GM23338 (cell line): Measurements from ENCODE around the gene STAP2. TPM values are rescaled to one million over a fixed set of nuclear protein-coding genes. Genes with fewer than 3 reads are reported as not detected.
A peak's percentile ranks its signal among the peaks of the same experiment; 100 is the strongest.

Experiments used
- ATAC-seq: fragments of 200-7000 bp; cut with Tn5 transposase; 3 replicates; pipeline ENCODE4 v1.9.1; 2020
- DNase-seq: peaks from one replicate; pipeline ENCODE4 v3.0.0-alpha.2; 2015; ENCODE audit warnings: low spot score
- H2AFZ ChIP-seq: fragments of 200-600 bp; sonication (generic); 2 replicates; pipeline ENCODE4 v1.8.0; 2016; ENCODE audit warnings: antibody characterized with exemption, mild to moderate bottlenecking, moderate library complexity
- H3F3A ChIP-seq: fragments of 200-600 bp; sonication (generic); replicated peaks from 2 replicates; pipeline ENCODE4 v1.8.0; 2017; ENCODE audit warnings: antibody characterized with exemption, mixed run types, low read depth
- H3K27ac ChIP-seq: fragments of 200-600 bp; sonication (generic); 2 replicates; pipeline ENCODE4 v1.6.1; 2016; ENCODE audit warnings: low read depth
- H3K27me3 ChIP-seq: fragments of 200-600 bp; sonication (generic); 2 replicates; pipeline ENCODE4 v1.8.0; 2016; ENCODE audit warnings: mild to moderate bottlenecking, mixed run types, moderate library complexity; ENCODE audit not compliant: insufficient read depth
- H3K36me3 ChIP-seq: fragments of 200-600 bp; sonication (generic); 2 replicates; pipeline ENCODE4 v1.8.0; 2016; ENCODE audit warnings: mild to moderate bottlenecking; ENCODE audit not compliant: insufficient read depth
- H3K4me1 ChIP-seq: fragments of 200-600 bp; sonication (generic); 2 replicates; pipeline ENCODE4 v1.8.0; 2016; ENCODE audit warnings: mild to moderate bottlenecking, moderate library complexity; ENCODE audit not compliant: insufficient read depth
- H3K4me2 ChIP-seq: fragments of 200-600 bp; sonication (generic); 2 replicates; pipeline ENCODE4 v1.7.1; 2017; ENCODE audit warnings: mixed run types
- H3K4me3 ChIP-seq: fragments of 200-600 bp; sonication (generic); 2 replicates; pipeline ENCODE4 v1.6.1; 2016; ENCODE audit warnings: mixed run types
- H3K79me2 ChIP-seq: fragments of 200-600 bp; sonication (generic); replicated peaks from 2 replicates; pipeline ENCODE4 v1.8.0; 2017; ENCODE audit warnings: mild to moderate bottlenecking; ENCODE audit not compliant: insufficient read depth
- H3K9me2 ChIP-seq: fragments of 200-600 bp; sonication (generic); 2 replicates; pipeline ENCODE4 v1.8.0; 2017; ENCODE audit not compliant: insufficient read depth
- H4K20me1 ChIP-seq: fragments of 200-600 bp; sonication (generic); replicated peaks from 2 replicates; pipeline ENCODE4 v1.8.0; 2017; ENCODE audit warnings: mild to moderate bottlenecking; ENCODE audit not compliant: insufficient read depth
- H3K27ac Mint-ChIP-seq: 2 replicates; pipeline ENCODE4 v1.8.0; 2020; ENCODE audit warnings: inconsistent platforms, mild to moderate bottlenecking, moderate library complexity, mixed read lengths
- H3K27me3 Mint-ChIP-seq: 3 replicates; pipeline ENCODE4 v1.8.0; 2022; ENCODE audit warnings: low read depth, mild to moderate bottlenecking, moderate library complexity, mixed read lengths, inconsistent platforms; ENCODE audit not compliant: insufficient read depth, poor library complexity
- H3K36me3 Mint-ChIP-seq: 3 replicates; pipeline ENCODE4 v1.8.0; 2021; ENCODE audit warnings: low read depth, mild to moderate bottlenecking, inconsistent platforms, moderate library complexity, mixed read lengths
- H3K4me1 Mint-ChIP-seq: 3 replicates; pipeline ENCODE4 v1.8.0; 2020; ENCODE audit warnings: mild to moderate bottlenecking, inconsistent platforms, mixed read lengths
- H3K4me3 Mint-ChIP-seq: 3 replicates; pipeline ENCODE4 v1.8.0; 2021; ENCODE audit warnings: moderate library complexity, mild to moderate bottlenecking, inconsistent platforms, mixed read lengths
- H3K9me3 Mint-ChIP-seq: 3 replicates; pipeline ENCODE4 v1.8.0; 2020; ENCODE audit warnings: moderate library complexity, mild to moderate bottlenecking, inconsistent platforms, mixed read lengths
- CREB1 ChIP-seq: fragments of 250-450 bp; sonication (Bioruptor Pico); IDR thresholded peaks from 2 replicates; pipeline ENCODE4 v1.5.0; 2020; ENCODE audit warnings: low read depth, mild to moderate bottlenecking, moderate library complexity
- EZH2 ChIP-seq: fragments of 200-600 bp; sonication (generic); IDR thresholded peaks from one replicate; pipeline ENCODE4 v1.8.0; 2017; ENCODE audit warnings: antibody characterized with exemption, mild to moderate bottlenecking, low read depth; ENCODE audit not compliant: unreplicated experiment
- EZH2phosphoT487 ChIP-seq: fragments of 200-600 bp; sonication (generic); IDR thresholded peaks from one replicate; pipeline ENCODE4 v1.8.1; 2018; ENCODE audit warnings: antibody characterized with exemption; ENCODE audit not compliant: unreplicated experiment
- JUNB ChIP-seq: IDR thresholded peaks from one replicate; pipeline ENCODE4 v1.6.1; 2016; ENCODE audit warnings: antibody characterized with exemption; ENCODE audit not compliant: unreplicated experiment
- NANOG ChIP-seq: IDR thresholded peaks from 2 replicates; pipeline ENCODE4 v1.6.1; 2016; ENCODE audit warnings: antibody characterized with exemption, borderline replicate concordance
- POLR2AphosphoS5 ChIP-seq: IDR thresholded peaks from 2 replicates; pipeline ENCODE4 v1.6.1; 2016; ENCODE audit warnings: antibody characterized with exemption, low read depth
- STAT1 ChIP-seq: IDR thresholded peaks from one replicate; pipeline ENCODE4 v1.6.1; 2016; ENCODE audit warnings: antibody characterized with exemption; ENCODE audit not compliant: unreplicated experiment
- ZNF114 ChIP-seq: fragments of 250-450 bp; sonication (Bioruptor Pico); IDR thresholded peaks from 2 replicates; pipeline ENCODE4 v1.5.0; 2020; ENCODE audit warnings: mild to moderate bottlenecking, moderate library complexity
- ZNF331 ChIP-seq: fragments of 250-450 bp; sonication (Bioruptor Pico); IDR thresholded peaks from 2 replicates; pipeline ENCODE4 v1.5.0; 2020; ENCODE audit warnings: low read depth, mild to moderate bottlenecking, moderate library complexity
- polyA plus RNA-seq: library from polyadenylated mRNA; unstranded; fragments of >200 nt; fragmentation: Nextera tagmentation; extraction: Ambion mirVana; gene quantifications from 2 replicates; pipeline ENCODE4 v1.2.1, GENCODE V29; 2016
- total RNA-seq: library from RNA; depleted of rRNA; stranded (reverse); fragments of >200 nt; shearing (Covaris generic); gene quantifications from 2 replicates; pipeline ENCODE4 v1.2.3, GENCODE V29; 2014
- TF ChIP-seq, protein P1 (sequence below), 2 experiments: fragments of 200-600 bp in 1 of 2; sonication (generic) in 1 of 2; conservative IDR thresholded peaks; 2 replicates each; pipeline versions ENCODE4 v1.5.1 to v1.6.1; 2016 to 2017; ENCODE audit warnings: antibody characterized with exemption in 2 of 2, low read depth in 2 of 2, mild to moderate bottlenecking in 2 of 2, moderate library complexity in 1 of 2
- TF ChIP-seq, protein P2 (sequence below): IDR thresholded peaks from one replicate; pipeline ENCODE4 v1.6.1; 2018; ENCODE audit warnings: antibody characterized with exemption; ENCODE audit not compliant: unreplicated experiment
- TF ChIP-seq, protein P3 (sequence below): fragments of 250-450 bp; sonication (Bioruptor Pico); IDR thresholded peaks from 2 replicates; pipeline ENCODE4 v1.5.0; 2020; ENCODE audit warnings: mild to moderate bottlenecking, moderate library complexity
- TF ChIP-seq, protein P4 (sequence below): IDR thresholded peaks from 2 replicates; pipeline ENCODE4 v1.6.1; 2016; ENCODE audit warnings: antibody characterized with exemption

The STAP2 gene
- total and polyA plus RNA-seq, 2 experiments from 2014 or later: 15.1 to 20.7 TPM

DNA sequence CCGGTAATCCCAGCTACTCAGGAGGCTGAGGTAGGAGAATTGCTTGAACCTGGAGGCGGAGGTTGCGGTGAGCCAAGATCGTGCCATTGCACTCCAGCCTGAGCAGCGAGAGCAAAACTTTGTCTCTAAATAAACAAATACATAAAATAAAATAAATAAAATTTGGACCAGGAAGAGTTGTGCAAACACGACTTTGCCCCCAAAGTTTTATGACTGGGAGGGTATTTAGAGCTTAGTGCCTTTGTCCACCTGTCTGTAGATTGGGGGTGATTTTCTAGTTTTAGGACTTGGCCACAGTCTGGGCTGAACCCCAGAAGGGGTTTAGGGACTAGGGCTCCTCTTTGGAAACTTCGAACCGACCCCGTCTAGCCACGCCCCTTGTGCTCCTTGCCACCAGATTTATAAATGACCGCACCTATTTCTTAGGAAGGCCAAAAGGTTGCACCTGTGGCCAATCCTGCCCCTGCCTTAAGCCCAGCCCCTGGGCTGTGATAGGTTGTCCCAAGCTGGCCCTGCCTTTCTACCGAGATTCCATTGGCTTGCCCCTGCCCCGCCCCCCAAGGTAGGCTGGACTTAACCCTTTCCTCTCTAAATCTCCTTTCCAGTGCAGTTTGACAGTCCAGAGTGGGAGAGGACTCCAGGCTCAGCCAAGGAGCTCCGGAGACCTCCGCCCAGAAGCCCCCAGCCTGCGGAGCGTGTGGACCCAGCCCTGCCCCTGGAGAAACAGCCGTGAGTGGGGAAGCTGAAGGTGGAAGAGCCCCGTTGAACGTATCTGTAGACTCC is 54.3 kb downstream of the STAP2 start:
- TF ChIP-seq CREB1 (no peak), STAT1 (no peak), EZH2 (no peak), ZNF114 (no peak), JUNB (no peak), NANOG (no peak), ZNF331 (CRISPR knock-in tag) (no peak), POLR2AphosphoS5 (no peak), EZH2phosphoT487 (no peak)
- TF ChIP-seq, protein P1, sequence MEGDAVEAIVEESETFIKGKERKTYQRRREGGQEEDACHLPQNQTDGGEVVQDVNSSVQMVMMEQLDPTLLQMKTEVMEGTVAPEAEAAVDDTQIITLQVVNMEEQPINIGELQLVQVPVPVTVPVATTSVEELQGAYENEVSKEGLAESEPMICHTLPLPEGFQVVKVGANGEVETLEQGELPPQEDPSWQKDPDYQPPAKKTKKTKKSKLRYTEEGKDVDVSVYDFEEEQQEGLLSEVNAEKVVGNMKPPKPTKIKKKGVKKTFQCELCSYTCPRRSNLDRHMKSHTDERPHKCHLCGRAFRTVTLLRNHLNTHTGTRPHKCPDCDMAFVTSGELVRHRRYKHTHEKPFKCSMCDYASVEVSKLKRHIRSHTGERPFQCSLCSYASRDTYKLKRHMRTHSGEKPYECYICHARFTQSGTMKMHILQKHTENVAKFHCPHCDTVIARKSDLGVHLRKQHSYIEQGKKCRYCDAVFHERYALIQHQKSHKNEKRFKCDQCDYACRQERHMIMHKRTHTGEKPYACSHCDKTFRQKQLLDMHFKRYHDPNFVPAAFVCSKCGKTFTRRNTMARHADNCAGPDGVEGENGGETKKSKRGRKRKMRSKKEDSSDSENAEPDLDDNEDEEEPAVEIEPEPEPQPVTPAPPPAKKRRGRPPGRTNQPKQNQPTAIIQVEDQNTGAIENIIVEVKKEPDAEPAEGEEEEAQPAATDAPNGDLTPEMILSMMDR (conservative IDR thresholded peaks at IDR 0.05; ENCODE audit: low read depth in 2 of 2): no peak
- TF ChIP-seq, protein P2, sequence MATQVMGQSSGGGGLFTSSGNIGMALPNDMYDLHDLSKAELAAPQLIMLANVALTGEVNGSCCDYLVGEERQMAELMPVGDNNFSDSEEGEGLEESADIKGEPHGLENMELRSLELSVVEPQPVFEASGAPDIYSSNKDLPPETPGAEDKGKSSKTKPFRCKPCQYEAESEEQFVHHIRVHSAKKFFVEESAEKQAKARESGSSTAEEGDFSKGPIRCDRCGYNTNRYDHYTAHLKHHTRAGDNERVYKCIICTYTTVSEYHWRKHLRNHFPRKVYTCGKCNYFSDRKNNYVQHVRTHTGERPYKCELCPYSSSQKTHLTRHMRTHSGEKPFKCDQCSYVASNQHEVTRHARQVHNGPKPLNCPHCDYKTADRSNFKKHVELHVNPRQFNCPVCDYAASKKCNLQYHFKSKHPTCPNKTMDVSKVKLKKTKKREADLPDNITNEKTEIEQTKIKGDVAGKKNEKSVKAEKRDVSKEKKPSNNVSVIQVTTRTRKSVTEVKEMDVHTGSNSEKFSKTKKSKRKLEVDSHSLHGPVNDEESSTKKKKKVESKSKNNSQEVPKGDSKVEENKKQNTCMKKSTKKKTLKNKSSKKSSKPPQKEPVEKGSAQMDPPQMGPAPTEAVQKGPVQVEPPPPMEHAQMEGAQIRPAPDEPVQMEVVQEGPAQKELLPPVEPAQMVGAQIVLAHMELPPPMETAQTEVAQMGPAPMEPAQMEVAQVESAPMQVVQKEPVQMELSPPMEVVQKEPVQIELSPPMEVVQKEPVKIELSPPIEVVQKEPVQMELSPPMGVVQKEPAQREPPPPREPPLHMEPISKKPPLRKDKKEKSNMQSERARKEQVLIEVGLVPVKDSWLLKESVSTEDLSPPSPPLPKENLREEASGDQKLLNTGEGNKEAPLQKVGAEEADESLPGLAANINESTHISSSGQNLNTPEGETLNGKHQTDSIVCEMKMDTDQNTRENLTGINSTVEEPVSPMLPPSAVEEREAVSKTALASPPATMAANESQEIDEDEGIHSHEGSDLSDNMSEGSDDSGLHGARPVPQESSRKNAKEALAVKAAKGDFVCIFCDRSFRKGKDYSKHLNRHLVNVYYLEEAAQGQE: no peak
- TF ChIP-seq, protein P3, sequence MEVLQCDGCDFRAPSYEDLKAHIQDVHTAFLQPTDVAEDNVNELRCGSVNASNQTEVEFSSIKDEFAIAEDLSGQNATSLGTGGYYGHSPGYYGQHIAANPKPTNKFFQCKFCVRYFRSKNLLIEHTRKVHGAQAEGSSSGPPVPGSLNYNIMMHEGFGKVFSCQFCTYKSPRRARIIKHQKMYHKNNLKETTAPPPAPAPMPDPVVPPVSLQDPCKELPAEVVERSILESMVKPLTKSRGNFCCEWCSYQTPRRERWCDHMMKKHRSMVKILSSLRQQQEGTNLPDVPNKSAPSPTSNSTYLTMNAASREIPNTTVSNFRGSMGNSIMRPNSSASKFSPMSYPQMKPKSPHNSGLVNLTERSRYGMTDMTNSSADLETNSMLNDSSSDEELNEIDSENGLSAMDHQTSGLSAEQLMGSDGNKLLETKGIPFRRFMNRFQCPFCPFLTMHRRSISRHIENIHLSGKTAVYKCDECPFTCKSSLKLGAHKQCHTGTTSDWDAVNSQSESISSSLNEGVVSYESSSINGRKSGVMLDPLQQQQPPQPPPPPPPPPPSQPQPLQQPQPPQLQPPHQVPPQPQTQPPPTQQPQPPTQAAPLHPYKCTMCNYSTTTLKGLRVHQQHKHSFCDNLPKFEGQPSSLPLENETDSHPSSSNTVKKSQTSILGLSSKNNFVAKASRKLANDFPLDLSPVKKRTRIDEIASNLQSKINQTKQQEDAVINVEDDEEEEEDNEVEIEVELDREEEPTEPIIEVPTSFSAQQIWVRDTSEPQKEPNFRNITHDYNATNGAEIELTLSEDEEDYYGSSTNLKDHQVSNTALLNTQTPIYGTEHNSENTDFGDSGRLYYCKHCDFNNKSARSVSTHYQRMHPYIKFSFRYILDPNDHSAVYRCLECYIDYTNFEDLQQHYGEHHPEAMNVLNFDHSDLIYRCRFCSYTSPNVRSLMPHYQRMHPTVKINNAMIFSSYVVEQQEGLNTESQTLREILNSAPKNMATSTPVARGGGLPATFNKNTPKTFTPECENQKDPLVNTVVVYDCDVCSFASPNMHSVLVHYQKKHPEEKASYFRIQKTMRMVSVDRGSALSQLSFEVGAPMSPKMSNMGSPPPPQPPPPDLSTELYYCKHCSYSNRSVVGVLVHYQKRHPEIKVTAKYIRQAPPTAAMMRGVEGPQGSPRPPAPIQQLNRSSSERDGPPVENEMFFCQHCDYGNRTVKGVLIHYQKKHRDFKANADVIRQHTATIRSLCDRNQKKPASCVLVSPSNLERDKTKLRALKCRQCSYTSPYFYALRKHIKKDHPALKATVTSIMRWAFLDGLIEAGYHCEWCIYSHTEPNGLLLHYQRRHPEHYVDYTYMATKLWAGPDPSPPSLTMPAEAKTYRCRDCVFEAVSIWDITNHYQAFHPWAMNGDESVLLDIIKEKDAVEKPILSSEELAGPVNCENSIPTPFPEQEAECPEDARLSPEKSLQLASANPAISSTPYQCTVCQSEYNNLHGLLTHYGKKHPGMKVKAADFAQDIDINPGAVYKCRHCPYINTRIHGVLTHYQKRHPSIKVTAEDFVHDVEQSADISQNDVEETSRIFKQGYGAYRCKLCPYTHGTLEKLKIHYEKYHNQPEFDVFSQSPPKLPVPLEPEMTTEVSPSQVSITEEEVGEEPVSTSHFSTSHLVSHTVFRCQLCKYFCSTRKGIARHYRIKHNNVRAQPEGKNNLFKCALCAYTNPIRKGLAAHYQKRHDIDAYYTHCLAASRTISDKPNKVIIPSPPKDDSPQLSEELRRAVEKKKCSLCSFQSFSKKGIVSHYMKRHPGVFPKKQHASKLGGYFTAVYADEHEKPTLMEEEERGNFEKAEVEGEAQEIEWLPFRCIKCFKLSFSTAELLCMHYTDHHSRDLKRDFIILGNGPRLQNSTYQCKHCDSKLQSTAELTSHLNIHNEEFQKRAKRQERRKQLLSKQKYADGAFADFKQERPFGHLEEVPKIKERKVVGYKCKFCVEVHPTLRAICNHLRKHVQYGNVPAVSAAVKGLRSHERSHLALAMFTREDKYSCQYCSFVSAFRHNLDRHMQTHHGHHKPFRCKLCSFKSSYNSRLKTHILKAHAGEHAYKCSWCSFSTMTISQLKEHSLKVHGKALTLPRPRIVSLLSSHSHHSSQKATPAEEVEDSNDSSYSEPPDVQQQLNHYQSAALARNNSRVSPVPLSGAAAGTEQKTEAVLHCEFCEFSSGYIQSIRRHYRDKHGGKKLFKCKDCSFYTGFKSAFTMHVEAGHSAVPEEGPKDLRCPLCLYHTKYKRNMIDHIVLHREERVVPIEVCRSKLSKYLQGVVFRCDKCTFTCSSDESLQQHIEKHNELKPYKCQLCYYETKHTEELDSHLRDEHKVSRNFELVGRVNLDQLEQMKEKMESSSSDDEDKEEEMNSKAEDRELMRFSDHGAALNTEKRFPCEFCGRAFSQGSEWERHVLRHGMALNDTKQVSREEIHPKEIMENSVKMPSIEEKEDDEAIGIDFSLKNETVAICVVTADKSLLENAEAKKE: no peak
- TF ChIP-seq, protein P4, sequence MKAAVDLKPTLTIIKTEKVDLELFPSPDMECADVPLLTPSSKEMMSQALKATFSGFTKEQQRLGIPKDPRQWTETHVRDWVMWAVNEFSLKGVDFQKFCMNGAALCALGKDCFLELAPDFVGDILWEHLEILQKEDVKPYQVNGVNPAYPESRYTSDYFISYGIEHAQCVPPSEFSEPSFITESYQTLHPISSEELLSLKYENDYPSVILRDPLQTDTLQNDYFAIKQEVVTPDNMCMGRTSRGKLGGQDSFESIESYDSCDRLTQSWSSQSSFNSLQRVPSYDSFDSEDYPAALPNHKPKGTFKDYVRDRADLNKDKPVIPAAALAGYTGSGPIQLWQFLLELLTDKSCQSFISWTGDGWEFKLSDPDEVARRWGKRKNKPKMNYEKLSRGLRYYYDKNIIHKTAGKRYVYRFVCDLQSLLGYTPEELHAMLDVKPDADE: no peak
- Histone ChIP-seq H3K4me1 (no peaks in the 10 kb centered on the region; the same call in 1 of the 2 replicates), H2AFZ (peak overlapping the region; percentile 19; the same call in 1 of the 2 replicates), H3K27me3 (peaks cover 29% of the 10 kb centered on the region), H3K36me3 (no peaks in the 10 kb centered on the region), H3F3A (no peaks in the 10 kb centered on the region), H3K4me2 (peak overlapping the region; percentile 55; the same call in 1 of the 2 replicates), H4K20me1 (no peaks in the 10 kb centered on the region), H3K9me2 (no peaks in the 10 kb centered on the region), H3K27ac (no peak overlapping the region), H3K4me3 (peak overlapping the region; percentile 24; the same call in 1 of the 2 replicates), H3K79me2 (no peaks in the 10 kb centered on the region)
- Mint-ChIP-seq H3K27me3 (peaks cover 30% of the 10 kb centered on the region), H3K9me3 (no peaks in the 10 kb centered on the region), H3K4me3 (peak overlapping the region; percentile 57), H3K27ac (no peak overlapping the region; the same call in 1 of the 2 replicates), H3K4me1 (peaks cover 2% of the 10 kb centered on the region; the same call in 1 of the 3 replicates), H3K36me3 (no peaks in the 10 kb centered on the region)
- DNase-seq (peak; percentile 98), ATAC-seq (peak; percentile 96)
